ENCODE data around the gene WDR77. TPM values are rescaled to one million over a fixed set of nuclear protein-coding genes. Genes with fewer than 3 reads are reported as not detected.
A peak's percentile ranks its signal among the peaks of the same experiment; 100 is the strongest.

The WDR77 gene
- total RNA-seq, 1 donor from 2014 or later: 49.1 TPM

DNA sequence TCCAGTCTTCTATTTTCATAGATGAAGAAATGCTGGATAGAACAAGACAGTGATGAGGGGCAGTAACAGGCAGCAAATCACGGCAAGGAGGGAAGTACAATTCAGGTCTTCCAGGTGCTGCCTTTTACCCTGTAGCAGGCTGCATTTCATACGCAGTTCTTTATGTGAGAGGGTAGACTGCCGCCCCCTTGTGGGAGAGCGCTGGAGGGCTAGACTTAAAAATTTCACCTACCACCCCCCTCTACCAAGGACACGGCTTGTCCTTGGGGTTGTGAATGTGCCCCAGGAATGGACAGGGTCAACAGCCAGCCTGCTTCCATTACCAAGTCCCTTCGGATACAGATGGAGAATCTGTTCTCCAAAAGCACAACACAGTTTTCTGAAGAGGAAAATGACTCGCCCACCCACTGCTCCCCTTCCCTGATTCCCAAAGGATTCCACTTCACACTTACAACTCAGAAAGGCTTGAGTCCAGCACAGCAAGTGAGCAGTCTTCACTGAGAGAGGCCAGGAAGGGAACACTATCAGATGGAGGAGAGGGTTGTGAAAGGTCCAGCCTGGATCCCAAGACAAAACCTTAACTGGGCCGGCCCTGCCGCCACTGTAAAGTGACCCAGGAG is 7.4 kb downstream of the WDR77 start:
- Mint-ChIP-seq H3K4me1 (ENCODE audit: low read depth, unreplicated experiment) (peaks cover 12% of the 10 kb centered on the region), H3K36me3 (ENCODE audit: low read depth, unreplicated experiment) (peaks cover 21% of the 10 kb centered on the region), H3K4me3 (ENCODE audit: unreplicated experiment) (no peak overlapping the region), H3K27ac (ENCODE audit: unreplicated experiment) (peak overlapping the region; percentile 4), H3K27me3 (ENCODE audit: low read depth, unreplicated experiment) (no peaks in the 10 kb centered on the region), H3K9me3 (ENCODE audit: unreplicated experiment) (no peaks in the 10 kb centered on the region)
- Histone ChIP-seq H3K27ac (ENCODE audit: low read depth, low read length) (no peak overlapping the region), H3K4me2 (ENCODE audit: low read length) (no peak overlapping the region), H2AFZ (ENCODE audit: low read depth, low read length) (no peak overlapping the region), H3K9ac (ENCODE audit: low read length) (no peak overlapping the region), H3K79me2 (ENCODE audit: insufficient read depth, low read length) (peaks cover 15% of the 10 kb centered on the region), H3K9me3 (ENCODE audit: insufficient read depth, low read depth, low read length) (no peaks in the 10 kb centered on the region), H4K20me1 (ENCODE audit: insufficient read depth, low read length) (peaks cover 31% of the 10 kb centered on the region), H3K4me1 (ENCODE audit: insufficient read depth, low read length) (no peaks in the 10 kb centered on the region), H3K27me3 (ENCODE audit: insufficient read depth, low read length) (no peaks in the 10 kb centered on the region), H3K4me3 (ENCODE audit: insufficient read depth, low read depth, low read length) (no peak overlapping the region), H3K36me3 (ENCODE audit: insufficient read depth, low read length) (peaks cover 63% of the 10 kb centered on the region)
- FAIRE-seq (no peak), DNase-seq (ENCODE audit: low read depth) (no peak)
- TF ChIP-seq, protein P1, sequence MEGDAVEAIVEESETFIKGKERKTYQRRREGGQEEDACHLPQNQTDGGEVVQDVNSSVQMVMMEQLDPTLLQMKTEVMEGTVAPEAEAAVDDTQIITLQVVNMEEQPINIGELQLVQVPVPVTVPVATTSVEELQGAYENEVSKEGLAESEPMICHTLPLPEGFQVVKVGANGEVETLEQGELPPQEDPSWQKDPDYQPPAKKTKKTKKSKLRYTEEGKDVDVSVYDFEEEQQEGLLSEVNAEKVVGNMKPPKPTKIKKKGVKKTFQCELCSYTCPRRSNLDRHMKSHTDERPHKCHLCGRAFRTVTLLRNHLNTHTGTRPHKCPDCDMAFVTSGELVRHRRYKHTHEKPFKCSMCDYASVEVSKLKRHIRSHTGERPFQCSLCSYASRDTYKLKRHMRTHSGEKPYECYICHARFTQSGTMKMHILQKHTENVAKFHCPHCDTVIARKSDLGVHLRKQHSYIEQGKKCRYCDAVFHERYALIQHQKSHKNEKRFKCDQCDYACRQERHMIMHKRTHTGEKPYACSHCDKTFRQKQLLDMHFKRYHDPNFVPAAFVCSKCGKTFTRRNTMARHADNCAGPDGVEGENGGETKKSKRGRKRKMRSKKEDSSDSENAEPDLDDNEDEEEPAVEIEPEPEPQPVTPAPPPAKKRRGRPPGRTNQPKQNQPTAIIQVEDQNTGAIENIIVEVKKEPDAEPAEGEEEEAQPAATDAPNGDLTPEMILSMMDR (IDR thresholded peaks at IDR 0.05; ENCODE audit: insufficient read depth, low read depth, low read length): peak; percentile 37
- no peak for TF ChIP-seq EZH2 (IDR thresholded peaks at IDR 0.05; ENCODE audit: insufficient read depth, low read length)

DNA sequence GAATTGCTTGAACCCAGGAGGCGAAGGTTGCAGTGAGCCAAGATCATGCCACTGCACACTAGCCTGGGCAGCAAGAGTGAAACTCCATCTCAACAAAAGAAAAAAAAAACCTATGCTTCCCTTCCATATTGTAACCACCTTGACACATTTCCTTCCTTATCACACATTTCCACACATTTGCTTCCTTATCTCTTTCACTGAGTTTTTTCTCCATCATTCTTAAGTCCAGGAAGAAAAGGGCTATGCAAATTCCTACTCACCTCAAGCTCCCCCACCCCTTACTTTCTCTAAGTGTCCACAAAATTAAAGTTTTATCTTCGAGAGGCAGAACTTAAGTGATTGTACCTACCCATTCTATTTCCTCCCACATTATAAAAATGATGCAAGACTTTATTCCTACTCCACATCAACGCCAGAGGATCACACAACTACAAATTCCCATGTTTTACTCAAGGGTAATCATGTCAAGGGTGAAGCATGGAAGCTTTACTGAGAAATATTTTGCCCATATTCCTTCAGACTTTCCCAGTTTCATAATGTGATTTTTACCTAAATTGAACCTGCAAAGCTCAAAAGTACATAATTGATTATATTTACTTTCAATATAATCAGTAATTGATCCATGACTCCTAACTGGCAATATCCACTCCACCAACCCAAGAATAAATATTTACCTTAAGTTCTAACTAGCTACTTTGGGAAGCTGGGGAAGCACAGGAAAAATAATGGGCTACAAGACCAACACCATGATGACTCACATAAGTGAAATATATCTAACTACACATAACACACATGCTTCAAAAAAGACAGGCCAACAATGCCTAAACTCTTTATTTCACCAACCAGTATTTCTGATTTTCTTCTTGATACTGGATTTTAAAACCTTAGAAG is 9.3 kb downstream of the WDR77 start:
- Histone ChIP-seq H3K9ac (ENCODE audit: low read length) (no peak overlapping the region), H2AFZ (ENCODE audit: low read depth, low read length) (no peak overlapping the region), H3K27ac (ENCODE audit: low read depth, low read length) (no peak overlapping the region), H4K20me1 (ENCODE audit: insufficient read depth, low read length) (peaks cover 16% of the 10 kb centered on the region), H3K79me2 (ENCODE audit: insufficient read depth, low read length) (peaks cover 2% of the 10 kb centered on the region), H3K4me1 (ENCODE audit: insufficient read depth, low read length) (no peaks in the 10 kb centered on the region), H3K4me3 (ENCODE audit: insufficient read depth, low read depth, low read length) (no peak overlapping the region), H3K27me3 (ENCODE audit: insufficient read depth, low read length) (no peaks in the 10 kb centered on the region), H3K9me3 (ENCODE audit: insufficient read depth, low read depth, low read length) (no peaks in the 10 kb centered on the region), H3K36me3 (ENCODE audit: insufficient read depth, low read length) (peaks cover 47% of the 10 kb centered on the region), H3K4me2 (ENCODE audit: low read length) (no peak overlapping the region)
- Mint-ChIP-seq H3K9me3 (ENCODE audit: unreplicated experiment) (no peaks in the 10 kb centered on the region), H3K27ac (ENCODE audit: unreplicated experiment) (no peak overlapping the region), H3K27me3 (ENCODE audit: low read depth, unreplicated experiment) (no peaks in the 10 kb centered on the region), H3K4me1 (ENCODE audit: low read depth, unreplicated experiment) (peaks cover 5% of the 10 kb centered on the region), H3K36me3 (ENCODE audit: low read depth, unreplicated experiment) (peaks cover 21% of the 10 kb centered on the region), H3K4me3 (ENCODE audit: unreplicated experiment) (no peak overlapping the region)
- no peak for FAIRE-seq
- TF ChIP-seq EZH2 (IDR thresholded peaks at IDR 0.05; ENCODE audit: insufficient read depth, low read length): no peak
- DNase-seq (ENCODE audit: low read depth): no peak

DNA sequence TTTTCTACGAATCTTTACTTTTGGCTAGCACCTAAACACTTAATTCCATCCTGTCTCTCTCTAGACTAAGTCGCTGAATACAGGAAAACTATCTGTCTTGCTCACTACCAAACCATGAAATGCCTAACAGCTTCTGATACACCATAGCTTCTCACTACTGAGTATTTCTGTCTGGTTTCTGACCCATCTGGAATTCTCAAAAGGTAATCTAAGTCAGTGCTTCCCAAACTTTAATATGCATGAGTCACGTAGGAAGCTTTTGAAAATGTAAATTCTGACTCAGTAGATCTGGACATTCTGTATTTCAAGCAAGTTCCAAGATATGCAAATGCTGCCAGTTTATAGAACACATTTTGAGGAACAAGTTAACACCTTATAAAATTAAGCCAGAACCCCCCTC is 12.3 kb downstream of the WDR77 start:
- Histone ChIP-seq H2AFZ (ENCODE audit: low read depth, low read length) (no peak overlapping the region), H3K79me2 (ENCODE audit: insufficient read depth, low read length) (no peaks in the 10 kb centered on the region), H3K4me2 (ENCODE audit: low read length) (no peak overlapping the region), H3K9me3 (ENCODE audit: insufficient read depth, low read depth, low read length) (no peaks in the 10 kb centered on the region), H3K4me1 (ENCODE audit: insufficient read depth, low read length) (no peaks in the 10 kb centered on the region), H4K20me1 (ENCODE audit: insufficient read depth, low read length) (peaks cover 2% of the 10 kb centered on the region), H3K27me3 (ENCODE audit: insufficient read depth, low read length) (no peaks in the 10 kb centered on the region), H3K27ac (ENCODE audit: low read depth, low read length) (no peak overlapping the region), H3K4me3 (ENCODE audit: insufficient read depth, low read depth, low read length) (no peak overlapping the region), H3K36me3 (ENCODE audit: insufficient read depth, low read length) (peaks cover 19% of the 10 kb centered on the region), H3K9ac (ENCODE audit: low read length) (no peak overlapping the region)
- no peak for TF ChIP-seq EZH2 (IDR thresholded peaks at IDR 0.05; ENCODE audit: insufficient read depth, low read length)
- TF ChIP-seq, protein P1 (IDR thresholded peaks at IDR 0.05; ENCODE audit: insufficient read depth, low read depth, low read length): no peak
- DNase-seq (ENCODE audit: low read depth) (peak; percentile 38), FAIRE-seq (no peak)
- Mint-ChIP-seq H3K9me3 (ENCODE audit: unreplicated experiment) (no peaks in the 10 kb centered on the region), H3K27ac (ENCODE audit: unreplicated experiment) (peak overlapping the region; percentile 20), H3K4me1 (ENCODE audit: low read depth, unreplicated experiment) (peaks cover 1% of the 10 kb centered on the region), H3K4me3 (ENCODE audit: unreplicated experiment) (no peak overlapping the region), H3K27me3 (ENCODE audit: low read depth, unreplicated experiment) (no peaks in the 10 kb centered on the region), H3K36me3 (ENCODE audit: low read depth, unreplicated experiment) (peaks cover 12% of the 10 kb centered on the region)

All from astrocyte (in vitro differentiated cells and primary cell).